ENCODE measurements around the gene MYOM3. TPM values are rescaled to one million over a fixed set of nuclear protein-coding genes. Genes with fewer than 3 reads are reported as not detected.

Gene MYOM3
- polyA plus RNA-seq, 1 experiment = not detected

DNA sequence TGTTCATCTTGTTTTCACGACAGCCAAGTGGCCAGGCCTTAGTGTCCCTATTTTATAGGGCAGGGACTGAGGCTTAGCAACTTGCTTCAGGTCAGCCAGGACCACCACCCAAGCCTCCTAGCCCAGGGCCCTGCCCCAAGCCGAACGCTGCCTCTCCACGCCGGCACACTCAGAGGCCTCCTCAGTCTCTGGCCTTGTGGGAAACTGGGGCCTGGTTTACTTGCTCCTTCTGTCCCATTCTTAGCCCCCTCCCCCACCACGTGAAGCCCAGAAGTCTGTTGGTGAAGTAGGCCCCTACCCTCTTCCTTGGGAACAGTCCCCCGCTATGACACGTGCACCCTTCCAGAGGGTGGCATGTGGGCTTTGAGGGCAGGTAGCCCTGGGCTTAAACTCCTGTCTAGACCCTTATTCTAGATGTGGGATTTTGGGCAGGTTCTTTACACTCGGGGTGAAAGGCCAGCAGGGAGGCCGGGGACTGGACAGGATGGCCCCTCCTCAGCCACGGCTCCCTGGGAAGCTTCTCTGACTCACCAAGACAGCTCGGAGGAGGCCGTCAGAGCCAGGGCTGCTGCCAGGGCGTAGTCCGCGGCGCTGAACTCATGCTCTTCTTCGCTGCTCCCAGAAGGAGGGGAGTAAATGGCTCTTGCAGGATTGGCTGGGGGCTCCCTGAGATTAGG lies 4.3 kb downstream of the MYOM3 start:
- Histone ChIP-seq H3K9me3 (ENCODE audit: control insufficient read depth, insufficient read depth, low read length) (no peaks in the 10 kb centered on the region), H3K27me3 (ENCODE audit: control insufficient read depth, insufficient read depth, low read length) (peaks cover 5% of the 10 kb centered on the region), H3K27ac (ENCODE audit: low read depth, low read length) (no peak overlapping the region), H3K4me3 (ENCODE audit: low read depth, low read length) (no peak overlapping the region)
- ChIA-PET CTCF (no interaction called here), POLR2A (no interaction called here)
- no peak for DNase-seq (ENCODE audit: low read depth, low spot score)
- TF ChIP-seq, protein P1, sequence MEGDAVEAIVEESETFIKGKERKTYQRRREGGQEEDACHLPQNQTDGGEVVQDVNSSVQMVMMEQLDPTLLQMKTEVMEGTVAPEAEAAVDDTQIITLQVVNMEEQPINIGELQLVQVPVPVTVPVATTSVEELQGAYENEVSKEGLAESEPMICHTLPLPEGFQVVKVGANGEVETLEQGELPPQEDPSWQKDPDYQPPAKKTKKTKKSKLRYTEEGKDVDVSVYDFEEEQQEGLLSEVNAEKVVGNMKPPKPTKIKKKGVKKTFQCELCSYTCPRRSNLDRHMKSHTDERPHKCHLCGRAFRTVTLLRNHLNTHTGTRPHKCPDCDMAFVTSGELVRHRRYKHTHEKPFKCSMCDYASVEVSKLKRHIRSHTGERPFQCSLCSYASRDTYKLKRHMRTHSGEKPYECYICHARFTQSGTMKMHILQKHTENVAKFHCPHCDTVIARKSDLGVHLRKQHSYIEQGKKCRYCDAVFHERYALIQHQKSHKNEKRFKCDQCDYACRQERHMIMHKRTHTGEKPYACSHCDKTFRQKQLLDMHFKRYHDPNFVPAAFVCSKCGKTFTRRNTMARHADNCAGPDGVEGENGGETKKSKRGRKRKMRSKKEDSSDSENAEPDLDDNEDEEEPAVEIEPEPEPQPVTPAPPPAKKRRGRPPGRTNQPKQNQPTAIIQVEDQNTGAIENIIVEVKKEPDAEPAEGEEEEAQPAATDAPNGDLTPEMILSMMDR (IDR thresholded peaks at IDR 0.05; ENCODE audit: low read depth, low read length) = no peak

DNA sequence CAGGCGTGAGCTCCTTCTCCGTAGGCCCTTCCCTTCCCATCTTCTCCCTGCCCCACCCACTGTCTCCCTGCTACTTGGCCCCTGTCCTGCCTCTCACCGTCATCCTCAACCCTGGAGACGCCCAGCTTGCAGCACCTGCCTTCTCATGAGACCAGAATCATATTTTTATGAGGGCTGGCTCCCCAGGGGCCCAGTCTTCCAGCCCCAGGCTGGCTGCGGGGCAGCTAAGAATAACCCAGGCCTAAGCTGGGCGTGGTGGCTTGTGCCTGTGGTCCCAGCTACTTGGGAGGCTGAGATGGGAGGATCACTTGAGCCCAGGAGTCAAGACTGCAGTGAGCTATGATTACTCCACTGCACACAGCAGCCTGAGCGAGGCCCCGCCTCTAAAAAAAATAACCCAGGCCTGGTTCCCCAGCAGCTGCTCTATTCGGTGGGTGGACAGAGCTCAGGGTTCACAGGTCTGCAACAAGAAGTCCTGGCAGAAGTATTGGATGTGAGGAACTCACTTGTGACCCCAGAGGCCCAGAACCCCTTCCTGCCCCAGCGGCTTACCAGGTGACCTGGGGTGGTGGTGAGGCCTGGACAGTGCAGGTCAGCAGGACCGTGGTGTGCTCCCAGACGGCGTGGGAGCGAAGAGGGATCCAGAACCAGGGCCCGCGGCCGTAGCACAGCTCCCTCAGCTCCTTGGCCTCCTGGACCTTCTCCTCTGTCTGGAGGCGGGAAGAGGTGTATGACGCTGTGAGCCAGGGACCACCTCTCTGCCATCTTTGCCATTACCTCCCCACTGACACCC lies 6.4 kb downstream of the MYOM3 start:
- POLR2A ChIA-PET = no interaction called here
- CTCF ChIA-PET = interaction anchor here (1.8 kb wide), 1 partner anchor 35 kb away, joined by 7 read pairs; no protein-coding TSS in a partner anchor
- DNase-seq (ENCODE audit: low read depth, low spot score) = no peak
- TF ChIP-seq, protein P1 (IDR thresholded peaks at IDR 0.05; ENCODE audit: low read depth, low read length) = no peak
- Histone ChIP-seq H3K9me3 (ENCODE audit: control insufficient read depth, insufficient read depth, low read length) (no peaks in the 10 kb centered on the region), H3K27ac (ENCODE audit: low read depth, low read length) (no peak overlapping the region), H3K4me3 (ENCODE audit: low read depth, low read length) (no peak overlapping the region), H3K27me3 (ENCODE audit: control insufficient read depth, insufficient read depth, low read length) (no peaks in the 10 kb centered on the region)

GRCh38 chr1:24104854-24105253 lies 7.1 kb downstream of the MYOM3 start:
- no peak for DNase-seq (ENCODE audit: low read depth, low spot score)
- no peak overlapping the region for H3K4me3 ChIP-seq (ENCODE audit: low read depth, low read length)
- no peaks in the 10 kb centered on the region for H3K27me3 ChIP-seq (ENCODE audit: control insufficient read depth, insufficient read depth, low read length)
- no peak overlapping the region for H3K27ac ChIP-seq (ENCODE audit: low read depth, low read length)
- TF ChIP-seq, protein P1 (IDR thresholded peaks at IDR 0.05; ENCODE audit: low read depth, low read length) = no peak
- CTCF ChIA-PET = interaction anchor here (1.0 to 1.8 kb wide), 2 partner anchors 34 to 45 kb away, joined by 4 to 7 read pairs; no protein-coding TSS in a partner anchor
- POLR2A ChIA-PET = no interaction called here
- no peaks in the 10 kb centered on the region for H3K9me3 ChIP-seq (ENCODE audit: control insufficient read depth, insufficient read depth, low read length)

- Histone ChIP-seq H3K27me3 (ENCODE audit: control insufficient read depth, insufficient read depth, low read length) (peaks cover 3% of the 10 kb centered on the region), H3K27ac (ENCODE audit: low read depth, low read length) (no peak overlapping the region), H3K4me3 (ENCODE audit: low read depth, low read length) (no peak overlapping the region), H3K9me3 (ENCODE audit: control insufficient read depth, insufficient read depth, low read length) (no peaks in the 10 kb centered on the region)
- TF ChIP-seq, protein P1 (IDR thresholded peaks at IDR 0.05; ENCODE audit: low read depth, low read length) = no peak
- POLR2A ChIA-PET = no interaction called here
- no peak for DNase-seq (ENCODE audit: low read depth, low spot score)
- CTCF ChIA-PET = interaction anchor here (0.5 to 1.0 kb wide), 2 partner anchors 12 to 46 kb away, joined by 4 read pairs; no protein-coding TSS in a partner anchor
Measured at GRCh38 chr1:24103879-24104278, 8.1 kb downstream of the MYOM3 start.

- Histone ChIP-seq H3K27ac (ENCODE audit: low read depth, low read length) (no peak overlapping the region), H3K27me3 (ENCODE audit: control insufficient read depth, insufficient read depth, low read length) (peaks cover 3% of the 10 kb centered on the region), H3K4me3 (ENCODE audit: low read depth, low read length) (no peak overlapping the region), H3K9me3 (ENCODE audit: control insufficient read depth, insufficient read depth, low read length) (no peaks in the 10 kb centered on the region)
- TF ChIP-seq, protein P1 (IDR thresholded peaks at IDR 0.05; ENCODE audit: low read depth, low read length) = no peak
- ChIA-PET CTCF (interaction anchor here (0.5 kb wide), 1 partner anchor 12 kb away, joined by 4 read pairs; no protein-coding TSS in a partner anchor), POLR2A (no interaction called here)
- no peak for DNase-seq (ENCODE audit: low read depth, low spot score)
Measured at GRCh38 chr1:24103408-24103807, 8.5 kb downstream of the MYOM3 start.
